Activated T-cell treated with anti-CD3 and anti-CD28 coated beads for 48 hours (primary cell): Measurements from ENCODE around the gene TCP11.
"Not testable (repeated sequence)": the region's sequence is repeated elsewhere in the genome, so short reads cannot be mapped to it uniquely, and the experiment has no call there.

ENCODE experiments used
- DNase-seq: peaks from one replicate; pipeline ENCODE4 v3.0.0-alpha.2; 2020; ENCODE audit warnings: low read depth

Gene TCP11

GRCh38 chr6:35146453-35146852 is 5.3 kb upstream of the TCP11 start:
- no peak for DNase-seq

- no peak for DNase-seq
Measured at GRCh38 chr6:35145757-35146156, 4.6 kb upstream of the TCP11 start.

GRCh38 chr6:35142588-35143569 is 1.7 kb upstream of the TCP11 start:
- DNase-seq: no peak

- DNase-seq: no peak
Measured at GRCh38 chr6:35140639-35141006, 516 bp downstream of the TCP11 start.

GRCh38 chr6:35139924-35140638 is 1.1 kb downstream of the TCP11 start:
- peak; percentile 28 for DNase-seq

GRCh38 chr6:35139470-35139869 is 1.7 kb downstream of the TCP11 start:
- DNase-seq: no peak

GRCh38 chr6:35138191-35138590 is 2.9 kb downstream of the TCP11 start:
- not testable (repeated sequence) for DNase-seq

GRCh38 chr6:35136185-35136584 is 5.0 kb downstream of the TCP11 start:
- DNase-seq: no peak

- DNase-seq: no peak
Measured at GRCh38 chr6:35128496-35128895, 12.6 kb downstream of the TCP11 start.

- DNase-seq: no peak
Measured at GRCh38 chr6:35128042-35128441, 13.1 kb downstream of the TCP11 start.

- DNase-seq: no peak
Measured at GRCh38 chr6:35124356-35124755, 16.8 kb downstream of the TCP11 start.

GRCh38 chr6:35120746-35121145 is 20.4 kb downstream of the TCP11 start:
- no peak for DNase-seq

- DNase-seq: no peak
Measured at GRCh38 chr6:35108309-35108885, 32.7 kb downstream of the TCP11 start.

GRCh38 chr6:35107761-35108160 is 33.4 kb downstream of the TCP11 start:
- not testable (repeated sequence) for DNase-seq

- not testable (repeated sequence) for DNase-seq
Measured at GRCh38 chr6:35107208-35107607, 33.9 kb downstream of the TCP11 start.

GRCh38 chr6:35106061-35106460 is 35.1 kb downstream of the TCP11 start:
- DNase-seq: not testable (repeated sequence)

- DNase-seq: no peak
Measured at GRCh38 chr6:35105078-35105477, 36.1 kb downstream of the TCP11 start.

GRCh38 chr6:35099116-35099515 is 42.0 kb downstream of the TCP11 start:
- DNase-seq: no peak

GRCh38 chr6:35096129-35096862 is 44.8 kb downstream of the TCP11 start:
- DNase-seq: no peak

GRCh38 chr6:35094183-35094582 is 47.0 kb downstream of the TCP11 start:
- no peak for DNase-seq

GRCh38 chr6:35093783-35094182 is 47.4 kb downstream of the TCP11 start:
- no peak for DNase-seq

- DNase-seq: no peak
Measured at GRCh38 chr6:35093118-35093445, 48.1 kb downstream of the TCP11 start.
